ENCODE results near the gene GOLGB1.
"Not testable (repeated sequence)": the region's sequence is repeated elsewhere in the genome, so short reads cannot be mapped to it uniquely, and the experiment has no call there.

Gene GOLGB1

GRCh38 chr3:121749276-121750086, at the start of gene GOLGB1:
TSS of gene GOLGB1 (minus strand) at chr3:121749741. CDS start at chr3:121730971, 18,770 bp downstream.
- DNase-seq (ENCODE audit: low read depth): peak; percentile 91

DNA sequence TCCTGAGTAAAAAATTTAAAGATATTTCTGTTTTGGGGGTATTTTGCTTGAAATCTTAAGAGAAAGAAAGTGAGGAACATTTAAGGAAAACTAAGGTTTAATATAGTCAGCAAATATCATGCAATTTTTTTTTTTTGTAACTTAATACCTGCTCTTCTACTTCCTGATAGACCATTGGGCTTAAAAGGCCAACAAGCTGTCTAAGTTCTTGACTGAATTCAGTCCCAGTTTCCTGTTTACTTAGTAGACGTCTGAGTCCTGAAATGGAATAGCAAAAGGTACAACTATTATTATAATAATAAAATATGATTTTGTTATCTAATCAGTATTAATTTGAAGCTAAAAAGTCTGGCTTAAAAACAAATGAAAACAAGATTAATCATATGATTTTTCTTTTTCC, 47.4 kb upstream of the GOLGB1 start:
- DNase-seq (ENCODE audit: low read depth): no peak

GRCh38 chr3:121794264-121794983, 44.9 kb upstream of the GOLGB1 start:
- DNase-seq (ENCODE audit: low read depth): no peak

- DNase-seq (ENCODE audit: low read depth): no peak
These were observed 43.5 kb upstream of the GOLGB1 start for GRCh38 chr3:121793078-121793477.

DNA sequence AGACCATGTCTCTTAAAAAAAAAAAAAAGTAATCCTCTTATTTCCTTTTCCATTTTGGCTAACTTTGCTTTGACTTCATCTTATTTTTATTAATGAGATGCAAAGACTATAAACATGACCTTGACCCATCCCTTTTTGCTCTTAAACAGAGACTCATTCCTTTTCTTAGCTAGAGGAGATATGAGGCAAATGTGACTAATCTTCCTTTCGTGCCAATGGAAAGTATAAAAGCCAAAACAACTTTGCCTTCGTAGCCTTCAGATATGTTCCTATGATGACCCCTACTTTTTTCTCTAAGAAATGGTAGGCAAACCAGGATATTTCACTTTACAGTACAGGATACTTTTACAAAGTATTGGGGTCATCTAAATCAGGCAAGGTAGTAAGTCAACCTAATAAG, 36.9 kb upstream of the GOLGB1 start:
- no peak for DNase-seq (ENCODE audit: low read depth)

DNA sequence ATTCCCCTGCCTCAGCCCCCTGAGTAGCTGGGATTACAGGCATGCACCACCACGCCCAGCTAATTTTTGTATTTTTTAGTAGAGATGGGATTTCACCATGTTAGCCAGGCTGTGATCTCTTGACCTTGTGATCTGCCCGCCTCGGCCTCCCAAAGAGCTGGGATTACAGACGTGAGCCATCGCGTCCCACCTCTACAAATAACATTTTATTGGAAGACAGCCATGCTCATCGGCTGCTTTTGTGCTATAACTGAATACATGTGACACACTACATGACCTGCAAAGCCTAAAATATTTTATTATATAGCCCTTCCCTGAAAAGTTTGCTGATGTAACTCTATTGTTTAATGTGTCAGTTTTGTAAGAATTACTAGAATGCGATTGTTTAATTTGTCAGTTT, 33.2 kb upstream of the GOLGB1 start:
- DNase-seq (ENCODE audit: low read depth): not testable (repeated sequence)

GRCh38 chr3:121781611-121782010, 32.1 kb upstream of the GOLGB1 start:
- no peak for DNase-seq (ENCODE audit: low read depth)

- DNase-seq (ENCODE audit: low read depth): not testable (repeated sequence)
These were observed 25.6 kb upstream of the GOLGB1 start for GRCh38 chr3:121775095-121775494.

DNA sequence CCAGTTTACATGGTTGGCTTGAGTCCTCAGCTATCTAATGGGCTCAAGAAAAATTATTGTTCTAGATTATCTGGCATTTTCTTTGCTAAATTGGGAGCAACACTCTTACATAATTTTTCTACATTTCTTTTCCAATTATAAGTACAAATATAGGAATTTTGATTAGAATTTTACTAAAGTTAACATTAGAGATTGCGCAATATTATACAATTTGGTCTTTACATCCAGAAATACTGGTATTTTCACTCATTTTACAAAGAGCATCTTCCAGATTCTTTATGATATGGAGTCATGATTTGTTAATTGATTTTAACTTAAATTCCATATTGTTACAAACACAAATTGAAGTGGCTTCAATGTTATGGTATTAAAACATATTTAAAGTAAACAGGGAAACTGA, 19.7 kb upstream of the GOLGB1 start:
- no peak for DNase-seq (ENCODE audit: low read depth)

DNA sequence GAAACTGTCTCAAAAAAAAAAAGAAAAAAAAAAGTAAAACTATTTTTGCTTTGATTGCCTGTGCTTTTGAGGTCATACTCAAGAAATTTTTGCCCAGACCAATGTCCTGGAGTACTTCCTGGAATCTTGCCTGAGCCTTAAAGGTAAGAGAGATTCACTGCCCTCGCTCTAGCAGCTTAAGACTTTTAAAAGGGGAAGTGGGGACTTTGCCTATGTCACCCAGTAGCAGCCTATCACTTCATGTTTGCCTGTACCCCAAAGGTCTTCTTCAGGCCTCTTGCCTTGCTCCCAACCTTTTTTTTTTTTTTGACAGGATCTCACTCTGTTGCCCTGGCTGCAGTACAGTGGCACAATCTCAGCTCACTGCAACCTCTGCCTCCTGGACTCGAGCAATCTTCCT, 18.9 kb upstream of the GOLGB1 start:
- DNase-seq (ENCODE audit: low read depth): no peak

DNA sequence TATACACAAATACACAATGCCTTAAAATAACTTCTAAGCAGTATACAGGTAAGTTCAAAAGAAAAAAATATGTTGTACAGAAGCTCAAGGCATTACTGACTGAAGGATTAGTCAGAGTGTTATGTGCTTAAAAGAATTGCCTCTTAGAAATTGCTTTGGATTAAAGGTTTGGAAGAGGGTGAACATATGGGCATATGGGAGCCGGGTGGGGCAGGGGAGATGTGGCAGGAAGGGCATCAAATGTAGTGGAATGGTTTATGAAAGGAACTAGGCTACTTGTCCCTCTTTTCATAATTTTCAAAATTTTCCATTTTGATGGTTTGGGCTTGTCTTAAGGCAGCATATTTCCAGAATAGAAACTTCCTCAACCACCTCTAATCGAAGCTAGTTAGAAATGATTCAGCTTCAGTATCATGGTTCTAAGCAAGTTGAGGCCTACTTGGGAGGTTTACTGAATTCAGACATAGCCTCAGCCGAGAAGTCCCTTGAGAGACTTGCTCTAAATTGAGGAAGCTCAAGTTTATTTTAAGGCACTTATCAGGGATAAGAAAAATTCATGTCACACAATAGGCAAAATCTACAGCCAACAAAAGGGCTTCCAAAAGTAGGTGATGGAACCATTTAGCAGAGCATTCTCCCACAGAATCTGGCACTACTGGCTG, 10.1 kb upstream of the GOLGB1 start:
- DNase-seq (ENCODE audit: low read depth): no peak

GRCh38 chr3:121758727-121759450, 9.3 kb upstream of the GOLGB1 start:
- no peak for DNase-seq (ENCODE audit: low read depth)

DNA sequence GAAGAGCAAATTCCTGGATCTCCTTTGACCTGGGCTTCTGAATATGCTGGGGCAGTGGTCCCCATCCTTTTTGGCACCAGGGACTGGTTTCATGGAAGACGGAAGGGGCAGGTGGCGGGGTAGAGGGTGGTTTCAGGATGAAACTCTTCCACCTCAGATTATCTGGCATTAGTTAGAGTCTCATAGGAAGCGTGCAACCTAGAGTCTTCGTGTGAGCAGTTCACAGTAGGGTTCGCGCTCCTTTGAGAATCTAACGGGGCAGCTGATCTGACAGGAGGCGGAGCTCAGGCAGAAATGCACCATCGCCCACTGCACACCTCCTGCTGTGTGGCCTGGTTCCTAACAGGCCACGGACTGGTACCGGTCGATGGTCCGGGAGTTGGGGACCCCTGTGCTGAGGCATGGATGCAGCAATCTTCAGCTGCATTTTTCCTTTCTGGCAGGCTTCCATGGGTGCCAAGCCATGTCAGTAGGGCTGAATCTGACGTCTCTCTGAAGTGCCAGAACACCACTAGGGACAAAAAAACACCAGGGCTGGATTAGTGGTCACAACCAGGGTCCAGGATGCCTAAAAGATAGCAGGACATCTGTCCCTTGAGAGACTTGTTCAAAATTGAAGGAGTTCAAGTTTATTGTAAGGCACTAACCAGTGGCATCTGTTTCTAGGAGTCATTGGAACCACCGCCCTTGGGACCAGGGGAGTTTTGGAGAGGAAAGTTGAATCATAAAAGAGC, 8.4 kb upstream of the GOLGB1 start:
- DNase-seq (ENCODE audit: low read depth): no peak

DNA sequence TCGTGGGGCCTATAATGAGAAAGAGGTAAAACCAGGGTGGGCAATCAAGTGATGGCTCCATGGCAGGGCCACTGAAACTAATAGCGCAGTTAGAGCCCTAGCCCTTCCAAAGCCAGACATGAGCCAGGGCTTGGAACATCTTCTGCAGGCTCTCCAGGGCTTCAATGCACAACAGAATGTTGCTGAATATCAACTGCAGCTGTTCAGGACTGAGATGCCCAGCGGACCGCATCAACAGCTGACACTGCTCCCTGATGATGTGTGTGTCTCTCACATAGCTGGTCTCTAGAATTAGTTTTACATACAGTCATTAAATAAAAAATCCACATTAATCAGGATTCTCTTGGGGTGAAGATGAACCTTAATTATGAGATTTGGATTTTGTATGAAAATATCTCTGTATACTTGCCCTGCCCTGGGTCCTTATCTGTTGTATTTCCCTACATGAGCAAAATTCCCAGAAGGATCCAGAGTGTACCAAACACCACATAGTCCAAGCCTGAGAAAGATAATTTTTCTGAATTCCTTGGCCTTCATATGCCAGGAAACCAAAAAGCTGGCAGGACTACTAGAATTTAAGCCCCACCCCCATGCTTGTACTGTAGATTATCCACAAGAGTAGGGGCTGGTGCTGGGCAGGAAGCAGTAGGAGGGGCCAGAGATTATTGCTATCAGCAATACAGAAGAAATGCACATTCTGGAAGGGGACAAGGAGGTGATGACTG, 7.7 kb upstream of the GOLGB1 start:
- no peak for DNase-seq (ENCODE audit: low read depth)

- no peak for DNase-seq (ENCODE audit: low read depth)
These were observed 3.2 kb upstream of the GOLGB1 start for GRCh38 chr3:121752772-121753171.

DNA sequence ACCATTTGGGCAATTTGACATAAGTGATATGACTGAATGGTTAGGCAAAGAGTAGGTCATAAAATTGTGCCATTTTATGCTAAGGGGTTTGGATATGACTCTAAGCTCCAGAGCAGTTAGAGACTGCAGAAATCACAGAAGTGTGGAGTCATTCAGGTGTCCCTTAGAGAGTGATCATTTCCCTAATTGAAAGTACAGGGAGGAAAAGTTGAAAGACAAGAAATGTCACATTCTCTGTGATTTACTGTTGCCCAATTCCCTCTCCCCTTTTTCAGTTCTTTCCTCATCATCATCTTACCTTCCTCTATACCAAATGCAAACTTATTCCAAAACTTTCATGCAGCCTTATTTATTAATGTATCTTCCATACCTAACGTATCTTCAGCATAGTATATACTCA, 2.7 kb upstream of the GOLGB1 start:
- DNase-seq (ENCODE audit: low read depth): no peak

GRCh38 chr3:121750087-121750415, 510 bp upstream of the GOLGB1 start:
- no peak for DNase-seq (ENCODE audit: low read depth)

DNA sequence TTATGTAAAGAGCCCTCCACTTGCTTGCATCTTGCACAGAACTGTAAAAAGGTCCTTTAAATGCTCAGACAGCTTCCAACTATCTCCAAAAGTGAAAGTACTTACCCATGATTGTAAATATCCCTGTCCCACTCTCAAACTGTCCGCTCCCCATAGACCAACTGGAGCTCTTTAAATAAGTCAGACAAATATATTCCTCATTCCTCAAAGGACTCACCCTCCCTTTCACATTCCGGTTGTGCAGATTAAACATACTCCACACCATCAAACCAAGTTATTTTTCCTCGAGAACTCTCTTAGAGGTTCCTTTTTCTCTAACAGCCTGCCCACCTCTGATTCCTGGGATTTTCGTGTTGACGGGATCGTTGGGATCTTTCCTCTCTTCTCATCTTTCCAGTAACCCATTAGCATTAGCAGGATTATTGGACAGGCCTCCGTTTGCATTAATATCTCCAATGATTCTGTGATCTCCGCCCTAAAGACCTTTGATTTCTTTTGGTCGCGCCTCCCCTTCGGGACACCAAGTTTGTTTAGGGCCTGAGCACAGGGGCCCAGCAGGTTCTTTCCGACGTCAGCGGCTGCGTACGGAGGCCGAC, 763 bp downstream of the GOLGB1 start:
- DNase-seq (ENCODE audit: low read depth): no peak

DNA sequence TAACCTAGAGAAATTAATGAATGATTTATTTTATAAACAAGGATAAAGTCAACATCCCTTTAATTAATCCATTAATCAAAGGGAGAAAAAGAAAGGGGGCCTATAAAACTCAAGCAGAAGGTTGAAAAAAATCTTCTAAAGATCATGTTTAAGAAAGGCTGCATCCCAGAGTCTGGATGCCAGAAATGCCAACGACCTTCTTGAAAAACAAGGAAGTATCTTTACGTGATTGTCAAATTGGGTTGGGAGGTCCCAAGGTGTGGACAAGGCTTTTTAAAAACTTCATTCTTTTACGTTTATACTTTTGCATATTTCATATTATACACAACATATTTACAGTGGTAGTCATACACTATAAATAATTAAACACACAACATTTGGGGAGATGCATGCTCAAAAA, 1.6 kb downstream of the GOLGB1 start:
- no peak for DNase-seq (ENCODE audit: low read depth)

GRCh38 chr3:121743106-121743505, 6.4 kb downstream of the GOLGB1 start:
- DNase-seq (ENCODE audit: low read depth): not testable (repeated sequence)

DNA sequence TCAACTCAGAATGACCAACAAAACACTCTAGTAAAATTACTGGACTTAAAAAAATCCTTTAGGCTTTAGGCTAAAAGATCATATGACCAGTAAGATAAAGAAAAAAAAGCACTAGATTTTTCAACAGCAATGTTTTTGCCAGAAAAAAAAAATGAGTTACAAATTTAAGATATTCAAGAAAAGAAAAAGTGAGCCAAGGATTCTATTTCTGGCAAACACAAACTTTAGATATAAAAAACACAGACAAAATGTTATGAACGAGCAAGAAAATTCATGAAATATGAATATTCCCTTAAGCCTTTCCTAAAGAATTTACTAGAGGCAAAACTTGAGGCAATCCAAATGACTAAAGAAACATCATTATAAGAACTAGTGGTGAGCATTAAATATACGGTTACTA, 8.6 kb downstream of the GOLGB1 start:
- no peak for DNase-seq (ENCODE audit: low read depth)

All from stimulated activated CD4-positive, alpha-beta T cell treated with anti-CD3 and anti-CD28 coated beads, Interleukin-2, amount 100 ng/mL, for 4 hours (primary cell).